ENCODE results near the gene SIK2. TPM values are rescaled to one million over a fixed set of nuclear protein-coding genes. Genes with fewer than 3 reads are reported as not detected.
"Not testable (repeated sequence)": the region's sequence is repeated elsewhere in the genome, so short reads cannot be mapped to it uniquely, and the experiment has no call there.

SIK2 gene
- total RNA-seq, 1 donor from 2014 or later, result 43.0 TPM

DNA sequence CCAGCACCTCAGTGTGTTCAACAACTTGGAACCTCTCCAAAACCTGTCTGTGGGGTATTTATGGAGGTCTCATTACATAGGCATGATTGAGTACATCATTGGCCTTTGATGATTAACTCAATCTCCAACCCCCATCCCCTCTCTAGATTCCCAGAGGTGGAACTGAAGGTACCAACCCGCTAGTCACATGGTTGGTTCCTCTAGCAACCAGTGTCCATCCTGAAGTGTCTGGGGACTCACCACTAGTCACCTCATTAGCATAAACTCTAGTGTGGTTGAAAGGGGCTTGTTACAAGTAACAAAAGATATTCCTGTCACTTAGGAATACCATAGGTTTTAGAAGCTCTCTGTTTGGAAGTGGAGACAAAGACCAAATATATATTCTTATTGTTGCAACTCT, 40.3 kb downstream of the SIK2 start:
- H3K9me3 Mint-ChIP-seq (ENCODE audit: low read depth), result peaks cover 3% of the 10 kb centered on the region
- no peak overlapping the region for H3K27ac Mint-ChIP-seq
- peaks cover 25% of the 10 kb centered on the region for H3K36me3 Mint-ChIP-seq (ENCODE audit: insufficient read depth)
- no peak overlapping the region for H3K4me3 Mint-ChIP-seq (ENCODE audit: low read depth)
- H3K27me3 Mint-ChIP-seq, result no peaks in the 10 kb centered on the region
- no peak for DNase-seq (ENCODE audit: low spot score, unreplicated experiment)
- TF ChIP-seq CTCF (IDR thresholded peaks at IDR 0.05; ENCODE audit: unreplicated experiment), result no peak
- H3K4me1 Mint-ChIP-seq (ENCODE audit: low read depth), result peaks cover 20% of the 10 kb centered on the region

DNA sequence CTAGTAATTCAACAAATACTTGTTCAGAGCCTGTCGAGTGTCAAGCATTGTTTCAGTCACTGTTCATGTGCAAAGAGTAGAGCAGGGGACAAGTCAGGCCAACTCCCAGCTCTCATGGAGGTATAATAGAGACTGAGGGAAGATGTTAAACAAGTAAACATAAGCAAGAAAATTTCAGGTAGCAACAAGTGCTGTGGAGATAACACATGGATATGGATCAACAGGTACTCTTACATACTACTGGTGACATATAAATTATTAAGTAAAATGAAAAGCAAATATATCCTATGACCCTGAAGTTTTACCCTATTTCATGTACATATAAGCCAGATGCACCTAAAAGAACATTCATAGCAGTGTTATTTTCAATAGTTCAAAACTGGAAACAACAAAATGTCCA, 42.7 kb downstream of the SIK2 start:
- no peak for DNase-seq (ENCODE audit: low spot score, unreplicated experiment)
- no peaks in the 10 kb centered on the region for H3K27me3 Mint-ChIP-seq
- H3K9me3 Mint-ChIP-seq (ENCODE audit: low read depth), result no peaks in the 10 kb centered on the region
- H3K4me3 Mint-ChIP-seq (ENCODE audit: low read depth), result no peak overlapping the region
- no peak for TF ChIP-seq CTCF (IDR thresholded peaks at IDR 0.05; ENCODE audit: unreplicated experiment)
- H3K27ac Mint-ChIP-seq, result no peak overlapping the region
- H3K4me1 Mint-ChIP-seq (ENCODE audit: low read depth), result peaks cover 5% of the 10 kb centered on the region
- H3K36me3 Mint-ChIP-seq (ENCODE audit: insufficient read depth), result peaks cover 21% of the 10 kb centered on the region

- no peak for TF ChIP-seq CTCF (IDR thresholded peaks at IDR 0.05; ENCODE audit: unreplicated experiment)
- DNase-seq (ENCODE audit: low spot score, unreplicated experiment), result no peak
- peaks cover 20% of the 10 kb centered on the region for H3K36me3 Mint-ChIP-seq (ENCODE audit: insufficient read depth)
- no peaks in the 10 kb centered on the region for H3K9me3 Mint-ChIP-seq (ENCODE audit: low read depth)
- H3K27ac Mint-ChIP-seq, result no peak overlapping the region
- no peaks in the 10 kb centered on the region for H3K27me3 Mint-ChIP-seq
- peaks cover 2% of the 10 kb centered on the region for H3K4me1 Mint-ChIP-seq (ENCODE audit: low read depth)
- no peak overlapping the region for H3K4me3 Mint-ChIP-seq (ENCODE audit: low read depth)
Observed at GRCh38 chr11:111645657-111646316, 43.5 kb downstream of the SIK2 start.

GRCh38 chr11:111651336-111651735, 49.1 kb downstream of the SIK2 start:
- H3K27ac Mint-ChIP-seq; H3K27me3 Mint-ChIP-seq; H3K36me3 Mint-ChIP-seq (ENCODE audit: insufficient read depth); DNase-seq (ENCODE audit: low spot score, unreplicated experiment); H3K4me3 Mint-ChIP-seq (ENCODE audit: low read depth); H3K4me1 Mint-ChIP-seq (ENCODE audit: low read depth); H3K9me3 Mint-ChIP-seq (ENCODE audit: low read depth): not testable (repeated sequence)

DNA sequence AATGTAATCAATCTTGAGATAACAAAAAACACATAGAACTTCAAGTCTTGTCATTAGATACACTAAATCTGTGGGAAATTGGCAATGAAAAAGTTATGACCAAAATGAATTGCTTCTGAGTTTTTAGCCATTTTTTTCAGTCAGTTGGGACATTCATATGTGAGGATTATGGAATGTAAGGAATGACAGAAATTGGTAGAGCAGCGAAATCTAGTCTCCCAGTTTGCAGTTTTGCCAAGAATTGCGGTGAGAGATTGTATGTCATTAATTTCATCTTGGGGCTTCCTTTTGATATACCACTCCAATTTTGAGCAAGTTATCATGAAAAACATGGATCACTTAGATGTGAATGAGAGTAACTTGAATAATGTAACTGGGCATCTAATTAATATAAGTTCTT, 49.9 kb downstream of the SIK2 start:
- DNase-seq (ENCODE audit: low spot score, unreplicated experiment), result no peak
- peaks cover 5% of the 10 kb centered on the region for H3K36me3 Mint-ChIP-seq (ENCODE audit: insufficient read depth)
- no peak overlapping the region for H3K27ac Mint-ChIP-seq
- no peaks in the 10 kb centered on the region for H3K9me3 Mint-ChIP-seq (ENCODE audit: low read depth)
- H3K4me1 Mint-ChIP-seq (ENCODE audit: low read depth), result no peaks in the 10 kb centered on the region
- H3K4me3 Mint-ChIP-seq (ENCODE audit: low read depth), result no peak overlapping the region
- TF ChIP-seq CTCF (IDR thresholded peaks at IDR 0.05; ENCODE audit: unreplicated experiment), result no peak
- no peaks in the 10 kb centered on the region for H3K27me3 Mint-ChIP-seq

DNA sequence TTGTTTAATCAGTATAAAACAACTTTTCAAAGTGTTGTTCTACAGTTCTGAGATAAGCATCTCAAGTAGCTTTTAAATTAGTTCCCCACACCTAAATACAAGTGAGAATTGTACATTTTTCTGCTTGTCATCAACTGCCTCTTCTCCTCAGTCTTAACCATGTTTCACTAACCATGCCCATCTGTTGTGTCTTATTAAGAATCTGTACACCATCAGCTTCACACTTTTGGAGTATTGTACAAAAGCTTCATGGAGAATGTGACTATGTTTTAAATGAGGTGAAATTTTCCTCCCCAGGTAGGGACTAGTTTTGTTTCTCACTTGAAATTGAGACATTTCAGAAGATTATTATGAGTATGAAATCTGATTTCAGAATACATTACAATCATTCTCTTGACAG, 52.4 kb downstream of the SIK2 start:
- Mint-ChIP-seq H3K36me3 (ENCODE audit: insufficient read depth) (peaks cover 2% of the 10 kb centered on the region), H3K27me3 (no peaks in the 10 kb centered on the region), H3K9me3 (ENCODE audit: low read depth) (no peaks in the 10 kb centered on the region), H3K4me3 (ENCODE audit: low read depth) (no peak overlapping the region), H3K27ac (no peak overlapping the region), H3K4me1 (ENCODE audit: low read depth) (no peaks in the 10 kb centered on the region)
- DNase-seq (ENCODE audit: low spot score, unreplicated experiment), result no peak
- TF ChIP-seq CTCF (IDR thresholded peaks at IDR 0.05; ENCODE audit: unreplicated experiment), result no peak

Data from progenitor cell of endocrine pancreas (in vitro differentiated cells).